ENCODE results near the gene DENND2A.

DENND2A gene, protein sequence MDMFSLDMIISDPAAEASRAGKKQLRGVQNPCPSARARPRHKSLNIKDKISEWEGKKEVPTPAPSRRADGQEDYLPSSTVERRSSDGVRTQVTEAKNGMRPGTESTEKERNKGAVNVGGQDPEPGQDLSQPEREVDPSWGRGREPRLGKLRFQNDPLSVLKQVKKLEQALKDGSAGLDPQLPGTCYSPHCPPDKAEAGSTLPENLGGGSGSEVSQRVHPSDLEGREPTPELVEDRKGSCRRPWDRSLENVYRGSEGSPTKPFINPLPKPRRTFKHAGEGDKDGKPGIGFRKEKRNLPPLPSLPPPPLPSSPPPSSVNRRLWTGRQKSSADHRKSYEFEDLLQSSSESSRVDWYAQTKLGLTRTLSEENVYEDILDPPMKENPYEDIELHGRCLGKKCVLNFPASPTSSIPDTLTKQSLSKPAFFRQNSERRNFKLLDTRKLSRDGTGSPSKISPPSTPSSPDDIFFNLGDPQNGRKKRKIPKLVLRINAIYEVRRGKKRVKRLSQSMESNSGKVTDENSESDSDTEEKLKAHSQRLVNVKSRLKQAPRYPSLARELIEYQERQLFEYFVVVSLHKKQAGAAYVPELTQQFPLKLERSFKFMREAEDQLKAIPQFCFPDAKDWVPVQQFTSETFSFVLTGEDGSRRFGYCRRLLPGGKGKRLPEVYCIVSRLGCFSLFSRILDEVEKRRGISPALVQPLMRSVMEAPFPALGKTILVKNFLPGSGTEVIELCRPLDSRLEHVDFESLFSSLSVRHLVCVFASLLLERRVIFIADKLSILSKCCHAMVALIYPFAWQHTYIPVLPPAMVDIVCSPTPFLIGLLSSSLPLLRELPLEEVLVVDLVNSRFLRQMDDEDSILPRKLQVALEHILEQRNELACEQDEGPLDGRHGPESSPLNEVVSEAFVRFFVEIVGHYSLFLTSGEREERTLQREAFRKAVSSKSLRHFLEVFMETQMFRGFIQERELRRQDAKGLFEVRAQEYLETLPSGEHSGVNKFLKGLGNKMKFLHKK

DNA sequence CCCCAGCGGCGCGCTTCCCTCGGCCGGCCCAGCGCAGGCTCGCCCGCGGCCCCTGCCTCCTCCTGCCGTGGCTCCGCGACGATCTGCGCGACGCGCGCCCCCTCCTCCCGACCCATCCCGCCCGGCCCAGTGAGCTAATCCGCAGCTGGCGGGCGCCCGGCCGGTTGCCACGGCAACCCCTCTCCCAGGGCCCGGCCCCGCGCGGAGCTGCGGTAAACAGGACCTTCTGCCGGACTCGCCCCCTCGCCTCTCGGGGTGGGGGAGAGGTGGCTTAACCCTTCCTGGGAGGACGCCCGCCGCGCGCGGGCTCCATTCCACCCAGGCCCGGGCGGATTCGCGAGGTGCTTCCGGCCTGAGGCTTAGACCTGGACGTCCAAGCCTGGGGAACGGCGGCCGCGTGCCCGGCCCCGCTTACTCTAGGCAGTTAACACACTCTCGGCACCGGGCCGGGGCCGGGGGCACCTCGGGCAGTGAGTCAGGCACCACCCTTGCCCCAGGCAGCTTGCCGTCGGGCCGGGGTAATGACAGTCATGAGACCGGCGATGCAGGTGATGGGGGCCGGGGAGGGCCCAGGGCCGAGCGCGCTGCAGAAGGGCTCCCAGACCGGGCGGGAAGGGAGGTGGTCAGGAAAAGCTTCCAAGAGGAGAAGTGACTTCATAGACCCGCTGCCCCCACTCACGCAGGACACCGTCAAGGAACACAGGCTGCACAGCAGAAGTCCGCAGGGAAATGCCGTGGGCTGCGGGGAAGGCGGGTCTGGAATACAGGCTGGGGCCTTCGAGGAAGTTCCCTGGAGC, at the start of gene DENND2A:
Gene DENND2A (minus strand): TSS at position 87 of the 797 bp plus-strand sequence. CDS start 38,416 bp downstream, outside the sequence.
- CTCF ChIA-PET = interaction anchor here (0.9 to 2.1 kb wide), 7 partner anchors 10 to 169 kb away, joined by 3 to 18 read pairs (median 3); no protein-coding TSS in a partner anchor
- H3K4me3 ChIP-seq (ENCODE audit: low read depth, low read length) = peak within 1 kb of the TSS; percentile 68
- POLR2A ChIA-PET = interaction anchor here (2.0 kb wide), 1 partner anchor 14 kb away, joined by 7 read pairs; no protein-coding TSS in a partner anchor
- DNase-seq (ENCODE audit: low read depth, low spot score) = no peak
- TF ChIP-seq, protein P1, sequence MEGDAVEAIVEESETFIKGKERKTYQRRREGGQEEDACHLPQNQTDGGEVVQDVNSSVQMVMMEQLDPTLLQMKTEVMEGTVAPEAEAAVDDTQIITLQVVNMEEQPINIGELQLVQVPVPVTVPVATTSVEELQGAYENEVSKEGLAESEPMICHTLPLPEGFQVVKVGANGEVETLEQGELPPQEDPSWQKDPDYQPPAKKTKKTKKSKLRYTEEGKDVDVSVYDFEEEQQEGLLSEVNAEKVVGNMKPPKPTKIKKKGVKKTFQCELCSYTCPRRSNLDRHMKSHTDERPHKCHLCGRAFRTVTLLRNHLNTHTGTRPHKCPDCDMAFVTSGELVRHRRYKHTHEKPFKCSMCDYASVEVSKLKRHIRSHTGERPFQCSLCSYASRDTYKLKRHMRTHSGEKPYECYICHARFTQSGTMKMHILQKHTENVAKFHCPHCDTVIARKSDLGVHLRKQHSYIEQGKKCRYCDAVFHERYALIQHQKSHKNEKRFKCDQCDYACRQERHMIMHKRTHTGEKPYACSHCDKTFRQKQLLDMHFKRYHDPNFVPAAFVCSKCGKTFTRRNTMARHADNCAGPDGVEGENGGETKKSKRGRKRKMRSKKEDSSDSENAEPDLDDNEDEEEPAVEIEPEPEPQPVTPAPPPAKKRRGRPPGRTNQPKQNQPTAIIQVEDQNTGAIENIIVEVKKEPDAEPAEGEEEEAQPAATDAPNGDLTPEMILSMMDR (IDR thresholded peaks at IDR 0.05; ENCODE audit: insufficient read depth, low read length, missing control alignments) = no peak

DNA sequence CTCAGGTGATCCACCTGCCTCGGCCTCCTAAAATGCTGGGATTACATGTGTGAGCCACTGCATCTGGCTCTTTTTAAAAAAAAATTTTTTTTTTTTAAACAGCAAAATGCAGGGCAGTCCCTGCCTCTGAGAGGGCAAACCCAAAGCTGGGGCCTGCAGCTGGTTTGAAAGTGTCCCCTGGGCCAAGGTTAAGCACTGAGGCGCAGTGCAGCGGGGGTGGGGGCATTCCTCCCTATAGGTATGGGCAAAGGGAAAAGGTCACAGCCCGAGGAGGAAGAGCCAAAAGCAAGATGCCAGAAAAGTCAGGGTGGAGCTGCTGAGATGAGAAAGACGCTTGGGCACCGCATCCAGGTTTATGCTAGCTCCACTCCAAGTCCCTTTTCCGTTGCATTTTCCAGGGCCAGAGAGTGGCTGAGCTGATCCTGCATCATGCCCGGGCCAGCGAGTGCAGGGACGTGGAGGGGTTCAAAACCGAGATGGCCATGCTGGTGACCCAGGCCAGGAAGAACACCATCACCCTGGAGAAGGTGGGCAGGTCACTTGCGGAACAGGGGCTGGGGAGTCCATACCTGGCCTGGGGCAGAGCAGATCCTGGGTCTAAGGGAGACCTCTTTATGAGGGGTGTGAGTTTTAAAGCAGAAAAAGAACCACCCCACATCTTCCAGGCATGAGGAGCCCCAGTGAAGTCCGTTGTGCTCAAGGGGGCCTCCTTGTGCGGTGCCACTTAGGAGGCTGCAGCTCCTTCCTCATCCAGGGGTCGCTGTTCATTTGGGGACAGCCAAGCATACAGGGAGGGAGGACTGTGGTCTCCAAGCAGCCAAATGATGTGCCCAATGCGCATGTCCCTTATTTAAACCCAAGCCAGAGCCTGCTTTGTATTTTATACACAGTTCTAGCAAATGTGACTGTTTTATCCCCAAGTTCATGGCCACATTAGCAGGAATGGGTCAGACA, 48.9 kb upstream of the DENND2A start:
- no peak for DNase-seq (ENCODE audit: low read depth, low spot score)
- CTCF ChIA-PET = interaction anchor here (1.2 kb wide), 1 partner anchor 15 kb away, joined by 3 read pairs; no protein-coding TSS in a partner anchor
- TF ChIP-seq, protein P1 (IDR thresholded peaks at IDR 0.05; ENCODE audit: insufficient read depth, low read length, missing control alignments) = no peak
- H3K4me3 ChIP-seq (ENCODE audit: low read depth, low read length) = no peak overlapping the region
- POLR2A ChIA-PET = no interaction called here

DNA sequence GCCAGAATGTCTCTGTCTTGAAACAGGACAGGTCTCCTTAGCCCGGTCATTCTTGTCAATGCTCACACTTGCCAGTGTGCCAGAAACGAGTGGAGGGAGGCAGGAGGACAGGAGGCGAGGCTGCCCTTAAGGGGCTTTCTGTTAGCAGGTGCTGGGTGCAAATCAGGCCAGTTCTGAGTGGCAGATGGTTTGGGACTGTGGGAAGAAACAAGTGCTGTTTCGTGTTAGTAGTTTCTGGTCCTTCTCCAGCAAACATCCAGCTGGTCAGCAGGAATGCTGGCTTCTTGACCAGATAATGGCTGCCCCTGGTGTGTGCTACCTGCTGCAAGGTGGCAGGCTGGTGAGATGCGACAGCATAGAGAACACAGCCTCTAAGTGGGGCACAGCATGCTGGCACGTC, 47.7 kb upstream of the DENND2A start:
- TF ChIP-seq, protein P1 (IDR thresholded peaks at IDR 0.05; ENCODE audit: insufficient read depth, low read length, missing control alignments) = no peak
- ChIA-PET CTCF (no interaction called here), POLR2A (no interaction called here)
- no peak overlapping the region for H3K4me3 ChIP-seq (ENCODE audit: low read depth, low read length)
- no peak for DNase-seq (ENCODE audit: low read depth, low spot score)

DNA sequence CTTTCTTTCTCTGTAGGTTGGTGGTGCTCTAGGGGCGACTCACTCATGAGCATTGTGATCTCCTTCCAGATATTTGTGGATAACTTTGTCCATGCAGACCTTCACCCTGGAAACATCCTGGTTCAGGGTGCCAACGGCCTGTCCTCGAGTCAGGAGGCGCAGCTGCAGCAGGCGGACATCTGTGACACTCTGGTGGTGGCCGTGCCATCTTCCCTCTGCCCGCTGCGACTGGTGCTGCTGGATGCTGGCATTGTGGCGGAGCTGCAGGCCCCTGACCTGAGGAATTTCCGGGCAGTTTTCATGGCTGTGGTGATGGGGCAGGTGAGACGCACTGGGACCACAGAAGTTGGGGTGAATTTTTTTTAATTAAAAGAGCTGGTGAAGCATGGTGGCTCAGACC, 46.3 kb upstream of the DENND2A start:
- CTCF ChIA-PET = interaction anchor here (1.1 to 4.8 kb wide), 3 partner anchors 12 to 211 kb away, joined by 3 to 35 read pairs (median 3); no protein-coding TSS in a partner anchor
- no peak for DNase-seq (ENCODE audit: low read depth, low spot score)
- POLR2A ChIA-PET = interaction anchor here (1.1 kb wide), 1 partner anchor 9 kb away, joined by 5 read pairs; the partner anchor contains the start of gene NDUFB2
- no peak overlapping the region for H3K4me3 ChIP-seq (ENCODE audit: low read depth, low read length)
- TF ChIP-seq, protein P1 (IDR thresholded peaks at IDR 0.05; ENCODE audit: insufficient read depth, low read length, missing control alignments) = no peak

Measured in AG04449 (cell line).